NCI-H2081 treated with DMSO at 0.1 percent for 48 hours (cell line): Measurements from ENCODE around the gene ACACB.

Experiments
- DNase-seq: peaks from one replicate; lab custom pipeline; 2025; lab: John Stamatoyannopoulos, UW

ACACB gene

DNA sequence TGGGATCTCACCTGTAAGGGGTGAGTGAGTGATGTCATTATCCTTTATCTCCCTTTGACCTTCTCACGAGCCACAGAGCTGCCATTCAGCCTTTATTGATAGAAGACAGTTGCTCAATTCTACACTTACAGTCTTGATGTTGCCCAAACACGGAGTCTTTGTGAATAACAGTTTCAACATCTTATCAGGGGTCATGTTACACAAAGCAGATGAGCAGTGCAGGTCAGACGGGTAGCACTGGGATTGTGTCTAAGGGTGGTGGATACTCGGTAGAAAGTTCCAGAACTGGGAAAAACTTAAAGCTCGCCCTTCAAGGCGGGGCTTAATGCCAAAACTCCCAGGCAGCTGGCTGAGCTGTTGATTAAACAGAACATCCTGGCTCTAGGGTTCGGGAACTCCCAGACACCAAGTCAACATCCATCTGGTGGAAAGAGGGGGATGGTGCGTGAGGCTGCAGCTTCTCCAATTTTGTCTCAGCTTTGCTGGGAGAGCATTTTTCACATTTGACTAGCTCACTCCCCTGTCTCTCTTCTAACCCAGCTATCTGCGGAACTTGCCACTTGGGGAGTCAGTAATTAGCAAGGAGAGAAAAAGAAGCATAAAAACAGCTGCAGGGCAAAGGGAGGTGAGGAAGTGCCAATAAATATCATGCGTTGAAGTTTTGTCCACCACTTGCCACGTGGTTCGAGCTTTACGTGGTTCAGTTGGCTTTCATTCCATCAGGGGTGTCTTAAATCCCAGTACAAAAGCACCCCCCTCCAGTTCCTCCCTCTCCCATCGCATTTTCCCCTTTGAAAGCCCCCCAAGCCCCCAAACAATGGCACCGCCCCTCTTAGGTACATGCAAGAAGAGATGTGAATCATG lies 161.7 kb downstream of the ACACB start:
- no peak for DNase-seq

DNA sequence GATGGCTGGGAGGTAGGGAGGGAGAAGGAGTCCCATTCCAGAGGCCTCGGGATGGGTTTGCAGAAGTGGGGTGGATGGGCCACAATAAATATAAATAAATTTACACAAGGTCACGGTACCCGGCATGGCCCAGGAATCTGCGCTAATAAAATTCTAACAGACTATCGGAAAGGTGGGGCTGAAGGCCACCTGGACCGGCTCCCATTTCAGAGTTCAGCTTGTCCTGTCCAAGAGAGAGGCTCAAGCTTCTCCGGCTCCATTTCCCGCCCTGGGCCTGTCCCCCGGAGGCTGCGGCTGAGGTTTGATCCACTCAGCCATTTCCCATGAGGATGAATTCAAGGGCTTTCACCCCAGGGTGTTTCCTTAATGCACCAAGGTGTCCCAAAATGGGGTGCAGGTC lies 162.5 kb downstream of the ACACB start:
- no peak for DNase-seq

DNA sequence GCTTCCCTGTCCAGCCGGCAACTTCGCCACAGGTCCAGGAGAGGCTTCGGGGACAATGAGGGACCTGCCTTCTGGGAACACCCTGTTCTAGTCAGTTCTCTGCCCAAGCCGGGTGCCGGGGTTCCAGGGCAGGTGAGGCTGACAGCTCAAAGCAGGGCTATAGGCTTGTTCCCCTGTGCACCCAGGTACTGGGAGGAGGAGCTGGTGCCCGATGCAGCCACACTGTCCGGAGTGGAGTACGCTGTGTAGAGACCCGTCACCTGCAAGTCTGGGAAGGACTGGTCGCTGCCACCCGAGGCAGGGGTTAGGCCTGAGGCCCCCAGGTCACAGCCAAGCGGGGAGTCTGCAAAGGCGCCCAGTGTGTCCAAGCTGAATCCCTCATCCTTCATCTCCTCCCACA lies 163.1 kb downstream of the ACACB start:
- no peak for DNase-seq

DNA sequence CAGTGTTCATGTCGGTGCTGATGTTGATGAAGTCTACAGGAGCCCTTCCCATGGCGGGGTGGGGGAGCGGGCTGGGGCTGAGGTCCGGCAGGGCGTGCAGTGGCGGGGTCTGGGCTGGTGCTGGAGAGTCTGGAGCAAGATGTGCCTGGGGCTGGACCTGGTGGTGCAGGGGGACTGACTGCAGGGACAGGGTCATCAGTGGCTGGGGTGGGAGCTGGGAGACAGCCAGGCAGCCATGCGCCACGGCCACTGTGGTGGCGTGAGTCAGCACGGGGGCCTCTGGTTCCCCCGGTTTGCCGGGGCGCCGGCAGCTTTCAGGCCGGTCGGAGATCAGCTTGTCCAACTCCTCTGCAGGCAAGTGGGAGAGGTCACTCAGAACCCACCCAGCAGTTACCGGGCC lies 165.1 kb downstream of the ACACB start:
- DNase-seq: no peak

DNA sequence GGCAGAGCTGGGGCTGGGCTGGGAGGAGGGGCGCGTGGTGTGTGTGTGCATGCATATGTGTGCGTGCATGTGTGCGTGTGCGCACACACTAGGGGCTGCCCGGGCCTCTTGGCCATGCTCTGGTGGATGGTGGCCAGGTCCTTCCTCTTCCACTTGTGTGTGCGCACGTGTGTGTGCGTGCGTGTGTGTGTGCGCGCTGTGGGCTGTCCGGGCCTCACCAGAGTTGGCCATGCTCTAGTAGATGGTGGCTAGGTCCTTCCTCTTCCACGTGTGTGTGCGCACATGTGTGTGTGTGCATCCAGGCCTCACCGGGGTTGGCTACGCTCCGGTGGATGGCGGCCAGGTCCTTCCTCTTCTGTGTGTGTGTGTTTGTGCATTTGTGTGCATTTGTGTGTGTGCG lies 168.0 kb downstream of the ACACB start:
- no peak for DNase-seq

DNA sequence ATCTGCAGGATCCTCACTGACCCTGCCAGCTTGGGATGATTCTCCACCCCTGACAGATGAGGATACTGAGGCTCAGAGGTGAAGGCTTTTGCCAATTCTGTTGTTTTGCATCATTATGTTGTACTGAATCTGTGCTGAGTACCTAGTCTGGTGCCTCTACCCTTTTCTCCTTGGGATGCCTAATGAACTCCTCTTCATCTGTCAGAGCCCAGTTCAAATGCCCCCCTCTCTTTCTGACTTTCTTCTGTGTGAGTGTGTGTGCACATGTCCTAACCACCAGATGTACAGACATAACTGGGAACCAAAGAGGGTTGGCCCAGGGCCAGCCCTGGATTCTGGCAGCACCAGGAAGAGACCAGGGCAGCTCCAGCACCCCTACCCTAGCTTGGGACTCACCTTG lies 169.9 kb downstream of the ACACB start:
- DNase-seq: no peak

DNA sequence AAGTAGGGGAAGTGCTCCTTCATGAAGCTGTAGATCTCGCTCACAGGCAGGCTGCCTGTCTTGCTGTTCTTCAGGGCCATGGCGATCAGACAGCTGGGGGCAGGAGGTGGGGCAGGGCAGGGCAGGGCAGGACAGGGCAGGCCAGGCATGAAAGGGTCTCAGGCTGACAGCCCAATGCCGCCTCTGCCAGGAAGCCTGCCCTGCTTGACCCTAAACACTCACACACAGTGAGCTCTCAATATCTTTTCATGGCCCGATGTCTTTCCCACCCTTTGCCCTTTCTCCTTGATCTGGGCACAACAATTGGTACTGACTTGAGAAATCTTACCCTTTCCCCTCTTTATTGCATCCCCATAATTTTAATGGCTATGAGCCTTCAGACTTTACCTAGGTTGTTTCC lies 170.3 kb downstream of the ACACB start:
- DNase-seq: no peak

DNA sequence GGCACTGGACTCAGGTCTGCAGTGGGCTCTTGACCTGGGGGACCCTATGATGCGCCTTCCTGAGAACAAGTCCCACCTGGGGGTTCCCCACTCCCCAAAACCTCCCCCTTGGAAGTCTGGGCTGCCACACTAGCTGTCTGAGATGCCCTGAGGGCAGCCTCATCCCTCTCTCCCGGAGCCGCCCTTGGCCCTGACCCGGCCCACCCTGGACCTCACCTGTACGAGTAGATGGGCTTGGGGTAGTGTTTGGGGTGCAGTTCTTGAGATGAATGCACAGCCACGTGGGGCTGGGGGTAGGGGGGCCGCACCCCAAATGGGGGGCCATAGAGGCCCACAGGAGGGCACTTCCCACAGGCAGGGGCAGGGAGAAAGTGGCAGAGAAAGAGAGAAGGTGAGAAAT lies 170.8 kb downstream of the ACACB start:
- DNase-seq: no peak

DNA sequence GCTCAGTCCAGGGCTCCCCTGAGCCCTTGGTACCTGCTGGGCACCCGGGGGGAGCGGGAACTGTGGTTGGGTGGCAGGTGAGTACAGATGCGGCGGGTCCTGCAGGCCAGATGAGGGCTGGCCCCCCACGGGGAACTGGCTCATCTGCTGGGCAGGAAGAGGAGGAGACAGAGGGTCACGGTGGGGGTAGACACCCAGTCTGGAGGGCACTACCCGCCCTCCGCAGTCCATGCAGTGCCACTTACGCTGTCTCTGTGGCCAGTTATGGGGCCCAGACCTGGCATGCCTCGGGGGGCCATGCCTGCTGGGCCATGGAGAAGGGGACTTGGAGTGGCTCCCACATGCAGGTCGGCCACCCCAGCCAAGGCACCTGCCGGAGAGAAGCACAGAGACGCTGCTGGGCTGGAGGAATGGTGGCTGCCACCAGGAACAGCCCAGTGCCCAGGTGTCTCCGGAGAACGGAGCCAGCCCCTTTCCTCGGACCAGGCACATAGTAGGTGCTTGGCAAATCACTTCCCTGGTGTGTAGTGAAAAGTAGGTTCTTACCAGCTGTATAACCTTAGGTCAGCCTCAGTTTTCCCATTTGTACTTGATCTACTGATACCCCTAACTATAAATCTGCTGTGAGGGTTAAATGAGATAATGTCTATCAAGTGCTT lies 171.6 kb downstream of the ACACB start:
- no peak for DNase-seq

DNA sequence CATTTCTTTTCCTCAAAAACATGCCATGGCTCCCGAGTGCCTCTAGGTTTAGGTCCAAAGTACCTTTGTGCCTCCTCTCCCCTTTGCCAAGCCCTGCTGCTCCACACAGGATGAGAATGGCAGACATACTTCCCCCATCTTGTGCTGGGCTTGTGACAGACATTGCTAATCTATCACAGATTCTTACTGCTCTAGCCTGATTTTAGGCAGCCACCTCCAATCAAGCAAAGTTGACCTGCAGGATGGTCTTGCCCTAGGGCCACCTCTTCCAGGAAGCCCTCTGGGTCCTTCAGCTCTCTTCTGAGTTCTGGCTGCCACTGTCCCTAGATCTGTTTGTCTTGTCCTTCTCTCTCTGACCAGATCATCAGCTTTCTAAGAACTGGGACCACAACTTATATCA lies 172.2 kb downstream of the ACACB start:
- no peak for DNase-seq

DNA sequence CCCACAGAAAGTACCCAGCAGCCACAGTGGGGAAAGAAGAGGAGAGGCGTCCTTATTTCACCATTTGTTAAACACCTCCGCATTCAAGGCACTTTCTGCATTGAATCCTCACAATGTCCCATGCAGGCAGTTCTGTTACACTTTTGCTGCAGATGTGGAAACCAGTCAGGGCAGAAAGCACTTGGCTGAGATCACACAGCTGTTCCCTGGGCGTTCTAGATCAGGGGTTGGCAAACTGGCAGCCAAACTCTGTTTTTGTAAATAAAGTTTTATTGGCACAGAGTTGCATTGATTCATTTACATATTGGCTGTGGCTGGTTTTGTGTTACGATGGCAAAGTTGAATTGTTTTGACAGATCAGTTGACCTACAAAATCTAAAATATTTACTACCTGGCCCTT lies 172.6 kb downstream of the ACACB start:
- no peak for DNase-seq

DNA sequence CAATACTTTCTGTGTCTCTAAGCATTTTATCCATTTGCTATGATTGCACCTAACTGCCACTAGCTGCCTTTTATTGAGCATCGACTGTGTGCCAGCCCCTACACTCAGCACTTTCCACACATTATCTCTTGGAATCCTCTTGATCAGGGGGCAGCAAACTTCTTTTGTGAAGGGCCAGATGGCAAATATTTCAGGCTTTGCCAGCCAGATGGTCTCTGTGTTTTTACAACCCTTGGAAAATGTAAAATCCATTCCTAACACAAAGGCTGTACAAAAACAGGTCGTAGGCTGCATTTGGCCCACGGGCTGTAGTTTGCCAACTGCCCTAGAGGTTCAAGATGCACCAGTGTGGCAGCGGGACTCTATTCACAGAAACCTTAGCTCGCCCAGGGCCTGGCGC lies 173.2 kb downstream of the ACACB start:
- DNase-seq: no peak

DNA sequence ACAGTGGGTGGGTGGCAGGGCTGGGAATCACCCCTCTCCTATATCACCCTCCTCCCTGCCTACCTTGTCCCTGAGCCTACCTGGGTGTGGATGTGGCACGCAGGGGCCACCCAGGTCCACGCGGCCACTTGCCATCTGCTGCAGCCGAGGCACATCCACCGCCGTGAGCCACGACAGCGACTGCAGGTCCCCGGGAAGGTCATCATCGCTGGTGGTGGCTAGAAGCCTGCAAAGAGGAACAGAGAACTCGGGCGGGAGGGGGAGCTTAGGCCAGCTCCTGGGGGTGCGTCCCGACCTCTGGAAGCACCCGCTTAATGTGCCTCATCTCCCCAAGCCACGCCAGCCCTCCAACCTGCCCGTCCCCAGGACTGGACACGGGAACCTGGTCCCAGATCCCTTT lies 173.7 kb downstream of the ACACB start:
- no peak for DNase-seq

DNA sequence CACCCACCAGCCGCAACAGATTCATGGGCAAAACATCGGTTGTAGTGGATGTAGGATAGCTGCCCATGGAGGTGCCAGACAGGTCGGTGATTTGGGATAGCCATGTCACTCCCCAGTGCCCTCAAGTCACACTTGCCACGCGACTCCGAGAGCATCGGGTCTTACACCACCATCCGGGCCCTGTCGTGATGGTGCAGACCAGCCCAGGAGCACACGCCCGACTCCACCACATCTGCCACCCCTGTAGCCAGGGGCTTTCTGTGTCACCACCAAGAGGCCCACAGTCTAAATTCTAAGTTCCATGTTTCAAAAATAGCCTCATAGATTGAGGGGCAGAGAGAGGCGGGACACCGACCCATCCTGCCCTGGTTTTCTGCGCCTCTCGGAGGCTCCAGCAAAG lies 174.7 kb downstream of the ACACB start:
- DNase-seq: no peak

DNA sequence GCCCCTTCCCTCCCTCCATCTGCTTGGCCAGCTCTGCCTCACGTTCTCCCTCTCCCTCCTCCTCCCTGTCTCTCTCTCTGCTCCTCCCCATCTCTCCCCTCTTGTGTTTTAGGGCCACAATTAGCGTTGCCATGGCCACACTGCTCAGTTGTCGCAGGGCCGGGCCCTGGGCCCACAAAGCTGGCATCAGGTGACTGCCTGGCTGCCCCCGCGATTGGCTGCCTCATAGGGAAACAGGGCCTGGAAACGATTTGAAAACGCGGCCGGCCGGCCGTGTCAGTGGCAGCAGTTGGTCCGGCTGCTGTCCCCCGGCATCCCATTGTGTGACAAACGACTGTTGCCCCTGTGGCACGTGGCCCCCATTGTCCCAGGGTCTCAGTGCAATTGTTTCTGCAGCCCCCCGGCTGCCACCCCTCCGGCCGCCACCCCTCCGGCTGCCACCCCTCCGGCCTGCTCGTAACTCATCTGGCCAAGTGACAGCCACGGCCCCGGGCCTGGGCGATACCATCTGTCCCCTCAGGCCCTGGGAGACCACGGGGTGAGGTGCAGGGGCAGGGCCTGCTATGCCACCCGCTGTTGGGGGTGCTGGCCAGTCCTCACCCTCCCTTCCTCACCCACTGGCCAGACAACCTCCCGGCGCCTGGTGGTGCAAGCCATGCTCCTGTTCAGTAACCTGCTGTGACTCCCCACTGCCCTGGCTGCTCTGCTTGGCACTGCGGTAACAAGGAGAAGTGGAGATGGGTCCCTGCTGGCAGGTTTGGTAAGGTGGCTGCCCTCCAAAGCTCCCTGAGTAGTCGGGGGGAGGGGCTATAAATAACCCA lies 175.3 kb downstream of the ACACB start:
- peak; percentile 90 for DNase-seq

DNA sequence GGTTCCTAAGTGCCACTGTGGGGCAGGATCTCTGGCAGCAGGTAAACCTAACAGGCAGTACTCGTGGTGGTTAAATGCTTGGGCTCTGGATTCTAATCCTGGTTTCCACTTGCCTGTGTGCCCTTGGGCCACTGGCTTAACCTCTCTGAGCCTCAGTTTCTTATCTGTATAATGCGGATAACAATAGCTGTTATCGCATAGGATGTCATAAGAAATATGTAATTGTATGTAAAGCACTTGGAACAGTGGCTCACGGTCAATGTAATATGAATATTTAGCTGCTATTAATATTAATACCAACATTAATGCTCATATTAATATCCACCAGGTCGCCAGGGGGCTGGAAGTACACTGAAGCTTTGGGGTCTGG lies 175.9 kb downstream of the ACACB start:
- DNase-seq: no peak

DNA sequence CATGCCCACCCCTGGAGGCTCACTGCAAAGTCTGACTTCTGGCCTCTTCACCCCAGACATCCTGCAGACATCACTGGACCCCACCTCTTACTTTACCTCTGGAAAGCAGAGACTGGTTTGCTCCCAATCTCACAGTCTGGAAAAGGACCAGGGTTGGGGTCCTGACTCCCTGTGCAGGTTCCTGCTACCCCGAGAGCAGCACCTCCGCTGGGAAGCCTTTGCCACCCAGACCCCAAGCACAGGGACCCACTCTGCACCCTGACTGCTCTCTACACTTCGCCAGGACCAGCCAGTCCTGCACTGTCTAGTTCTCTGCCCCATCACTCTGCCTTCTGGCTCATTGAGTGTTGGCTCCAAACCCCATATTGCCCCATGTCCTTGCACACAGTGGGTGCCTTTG lies 176.7 kb downstream of the ACACB start:
- no peak for DNase-seq

DNA sequence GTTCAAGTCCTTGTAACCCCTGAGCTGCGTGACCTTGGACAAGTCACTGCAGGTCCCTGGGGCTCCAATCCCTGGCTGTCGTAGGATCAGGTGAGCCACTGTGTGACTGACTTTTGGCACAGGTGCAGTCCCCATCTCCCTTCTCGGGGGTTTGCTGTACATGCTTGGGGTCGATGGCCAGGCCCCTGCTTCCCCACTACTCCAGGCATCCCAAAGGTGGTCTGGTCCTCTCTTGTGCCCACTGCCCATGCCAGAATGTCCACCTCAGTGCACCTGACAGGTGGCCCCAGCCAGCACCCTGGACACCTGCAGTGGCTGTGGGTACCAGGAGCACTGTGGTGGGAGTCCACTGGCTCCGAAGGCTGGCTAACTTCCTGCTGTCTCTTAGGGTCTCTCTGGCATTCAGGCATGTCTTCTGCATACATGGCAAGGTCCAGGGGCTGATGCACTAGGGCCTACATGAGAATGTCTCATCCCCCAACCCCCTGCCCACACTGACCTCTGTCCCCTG lies 178.0 kb downstream of the ACACB start:
- DNase-seq: no peak

DNA sequence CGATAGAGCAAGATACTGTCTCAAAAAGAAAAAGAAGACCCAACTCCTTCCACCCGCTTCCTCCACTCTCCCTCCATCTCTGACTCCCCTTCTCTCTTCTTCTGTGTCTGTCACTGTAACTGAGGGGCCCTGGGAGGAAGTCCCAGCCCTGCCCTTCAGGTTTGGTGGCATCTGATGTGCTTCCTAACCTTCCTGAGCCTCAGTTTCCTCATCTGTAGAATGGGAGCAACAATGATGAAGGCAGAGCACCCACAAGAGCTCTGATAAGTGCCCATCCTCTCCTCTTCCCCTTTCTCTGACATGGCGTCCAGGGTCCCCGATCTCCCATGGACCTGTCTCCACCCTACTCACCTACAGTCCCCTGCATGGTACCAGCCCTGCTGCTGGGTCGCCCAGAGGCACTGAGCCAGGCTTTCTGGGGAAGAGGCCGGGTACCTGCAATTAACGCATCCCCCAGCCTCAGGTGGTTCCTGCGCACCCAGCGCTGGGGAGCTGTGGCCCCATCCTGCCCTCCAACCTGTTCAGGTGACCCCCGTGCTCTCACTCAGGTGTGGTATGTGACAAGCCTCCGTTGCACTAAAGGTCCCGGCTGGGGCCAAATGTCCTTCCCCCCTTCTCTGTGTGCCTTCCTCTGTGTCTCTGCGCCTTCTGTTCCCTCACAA lies 179.5 kb downstream of the ACACB start:
- DNase-seq: no peak

DNA sequence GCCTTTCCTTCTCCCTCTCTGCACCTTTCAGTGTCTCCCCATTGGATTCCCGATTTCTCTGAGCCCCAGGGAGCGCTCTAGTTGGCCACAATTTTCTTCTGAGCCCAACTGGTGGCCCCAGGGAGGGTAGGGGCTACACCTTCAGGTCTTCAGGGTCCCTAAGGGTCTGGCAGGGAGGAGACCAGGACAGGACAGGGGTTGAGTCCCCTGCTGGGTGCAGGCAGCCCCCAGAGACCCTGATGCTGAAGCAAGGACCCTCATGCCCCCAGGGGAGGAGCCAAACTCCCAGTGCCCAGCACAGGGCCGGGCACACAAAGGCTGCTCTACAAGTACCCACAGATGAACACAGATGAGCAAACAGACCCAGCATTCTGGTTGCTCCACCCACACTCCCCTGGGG lies 180.0 kb downstream of the ACACB start:
- DNase-seq: no peak

DNA sequence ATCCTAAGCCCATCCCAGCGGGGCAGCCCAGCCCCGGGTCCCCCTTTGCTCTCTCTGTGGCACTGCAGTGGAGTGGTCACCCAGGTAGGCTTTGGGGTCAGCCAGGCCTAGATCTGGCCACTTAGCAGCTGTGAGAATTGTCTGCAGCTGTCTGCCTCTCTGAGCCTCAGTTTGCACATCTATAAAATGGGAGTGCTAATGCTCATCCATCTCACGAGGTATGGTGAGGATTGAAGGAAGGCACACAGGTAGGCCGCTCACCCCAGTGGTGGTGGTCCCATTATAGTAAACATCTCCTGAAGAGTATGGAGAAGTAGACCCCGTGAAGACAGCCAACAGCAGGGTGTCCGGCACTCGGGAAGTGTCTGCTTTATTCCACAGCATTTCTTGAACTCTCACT lies 183.5 kb downstream of the ACACB start:
- DNase-seq: no peak

DNA sequence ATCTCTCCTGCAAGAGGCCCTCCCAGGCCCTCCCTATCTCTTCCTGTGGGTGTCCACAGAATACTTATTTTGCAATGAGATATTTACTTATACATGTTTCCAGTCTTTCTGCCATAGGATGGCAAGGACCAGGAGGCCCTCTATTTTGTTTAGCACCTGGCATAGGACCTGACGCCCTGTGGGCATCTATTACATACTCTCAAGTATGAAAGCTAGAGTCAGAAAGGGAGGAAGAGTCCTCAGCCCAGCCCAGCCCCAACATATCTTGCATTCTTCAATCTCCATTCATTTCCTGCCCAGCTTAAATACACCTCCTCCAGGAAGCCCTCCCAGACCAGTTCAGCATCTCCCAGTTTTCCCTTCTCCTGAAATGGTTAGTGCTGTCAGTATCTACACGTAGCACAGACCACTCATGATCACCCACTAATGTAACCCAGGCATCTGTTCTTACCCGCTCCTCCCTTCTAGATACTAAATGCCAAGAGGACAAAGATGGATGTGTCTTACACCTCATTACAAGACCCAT lies 185.3 kb downstream of the ACACB start:
- DNase-seq: no peak
